Immature natural killer cell (primary cell): ENCODE results near the gene OSTF1. TPM values are rescaled to one million over a fixed set of nuclear protein-coding genes. Genes with fewer than 3 reads are reported as not detected.
A peak's percentile ranks its signal among the peaks of the same experiment; 100 is the strongest.

Experiments
- DNase-seq, 3 donors: peaks; one replicate each; pipeline ENCODE4 v3.0.0; 2022; ENCODE audit warnings: mixed read lengths in 1 of 3
- H3K27ac Mint-ChIP-seq, 6 donors: one replicate each; pipeline ENCODE4 v1.8.0; 2020; ENCODE audit warnings: mixed read lengths in 6 of 6, mild to moderate bottlenecking in 5 of 6, inconsistent platforms in 4 of 6, moderate library complexity in 3 of 6
- H3K27me3 Mint-ChIP-seq, 3 donors: one replicate each; pipeline ENCODE4 v1.8.0; 2020 to 2021; ENCODE audit warnings: low read depth in 3 of 3, mild to moderate bottlenecking in 3 of 3, mixed read lengths in 3 of 3, moderate library complexity in 3 of 3, inconsistent platforms in 1 of 3
- H3K36me3 Mint-ChIP-seq, 3 donors: one replicate each; pipeline ENCODE4 v1.8.0; 2020; ENCODE audit warnings: mixed read lengths in 3 of 3, inconsistent platforms in 2 of 3, mild to moderate bottlenecking in 2 of 3
- H3K4me1 Mint-ChIP-seq, 2 donors: one replicate each; pipeline ENCODE4 v1.8.0; 2020; ENCODE audit warnings: inconsistent platforms in 2 of 2, mild to moderate bottlenecking in 2 of 2, mixed read lengths in 2 of 2, moderate library complexity in 1 of 2
- H3K4me3 Mint-ChIP-seq, 5 donors: one replicate each; pipeline ENCODE4 v1.8.0; 2020; ENCODE audit warnings: mild to moderate bottlenecking in 5 of 5, mixed read lengths in 5 of 5, inconsistent platforms in 3 of 5, moderate library complexity in 3 of 5
- H3K9me3 Mint-ChIP-seq, 6 donors: one replicate each; pipeline ENCODE4 v1.8.0; 2020; ENCODE audit warnings: mild to moderate bottlenecking in 6 of 6, mixed read lengths in 6 of 6, inconsistent platforms in 4 of 6, moderate library complexity in 3 of 6
- polyA plus RNA-seq, 3 donors: library from polyadenylated mRNA; unstranded; fragments of 300-500 nt; fragmentation: Illumina TruSeq; gene quantifications; one replicate each; pipeline ENCODE4 v1.2.3, GENCODE V29; 2021

Gene OSTF1
- polyA plus RNA-seq, 3 donors from 2014 or later, result 352 to 383 (median 365) TPM

DNA sequence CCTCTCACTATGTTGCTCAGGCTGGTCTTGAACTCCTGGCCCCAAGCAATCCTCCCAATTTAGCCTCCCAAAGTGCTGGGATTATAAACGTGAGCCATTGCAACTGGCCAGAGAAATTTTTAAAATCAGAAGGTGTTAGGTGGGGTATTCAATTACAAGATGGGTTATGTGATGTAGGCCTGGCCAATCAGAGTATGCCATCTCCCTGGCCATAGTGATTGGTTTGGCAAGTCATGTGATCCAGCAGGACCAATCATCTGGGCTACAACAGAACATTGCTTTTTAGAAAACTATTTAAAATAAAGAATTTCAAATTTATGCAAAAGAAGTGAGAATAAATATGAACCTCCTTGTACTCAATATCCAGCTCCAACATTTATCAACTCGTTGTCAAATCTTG, 22.8 kb upstream of the OSTF1 start:
- H3K4me1 Mint-ChIP-seq, result no peaks in the 10 kb centered on the region
- H3K4me3 Mint-ChIP-seq, result no peak overlapping the region
- H3K9me3 Mint-ChIP-seq, result no peaks in the 10 kb centered on the region
- no peak for DNase-seq
- H3K36me3 Mint-ChIP-seq, result peaks cover 22 to 61% (median 23%) of the 10 kb centered on the region in 3 donors
- H3K27ac Mint-ChIP-seq, result no peak overlapping the region
- H3K27me3 Mint-ChIP-seq, result no peaks in the 10 kb centered on the region

GRCh38 chr9:75067894-75068293, 20.4 kb upstream of the OSTF1 start:
- DNase-seq, result no peak
- Mint-ChIP-seq H3K9me3 (no peaks in the 10 kb centered on the region), H3K4me1 (peaks cover 0 to 5% of the 10 kb centered on the region in 2 donors), H3K27me3 (no peaks in the 10 kb centered on the region), H3K27ac (peak overlapping the region in 2 of 6 donors; percentile 12 to 46), H3K36me3 (peaks cover 31 to 61% (median 35%) of the 10 kb centered on the region in 3 donors), H3K4me3 (no peak overlapping the region)

DNA sequence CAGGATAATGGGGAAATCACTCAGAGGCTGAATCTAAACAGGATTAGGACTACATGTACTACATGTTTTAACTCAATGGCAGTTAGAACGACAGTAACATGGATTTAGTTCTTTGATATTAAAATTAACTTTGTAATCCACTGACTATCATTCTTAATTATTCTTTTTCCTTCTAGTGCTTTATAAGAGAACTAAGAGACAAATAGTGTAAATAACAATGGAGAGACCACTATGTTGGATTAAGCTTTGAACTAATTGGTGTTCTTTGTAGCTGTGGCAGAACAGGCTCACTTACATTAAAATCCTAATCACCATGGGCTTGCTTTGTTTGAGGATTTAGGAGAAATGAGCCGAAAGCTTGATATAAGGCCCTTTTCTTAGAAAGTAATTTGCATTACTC, 19.1 kb upstream of the OSTF1 start:
- peaks cover 0 to 5% of the 10 kb centered on the region in 2 donors for H3K4me1 Mint-ChIP-seq
- peak overlapping the region in 1 of 6 donors; percentile 15 for H3K27ac Mint-ChIP-seq
- no peaks in the 10 kb centered on the region for H3K9me3 Mint-ChIP-seq
- no peak for DNase-seq
- H3K27me3 Mint-ChIP-seq, result no peaks in the 10 kb centered on the region
- H3K36me3 Mint-ChIP-seq, result peaks cover 29 to 51% (median 37%) of the 10 kb centered on the region in 3 donors
- H3K4me3 Mint-ChIP-seq, result no peak overlapping the region

GRCh38 chr9:75071530-75072122, 16.7 kb upstream of the OSTF1 start:
- Mint-ChIP-seq H3K4me3 (no peak overlapping the region), H3K27me3 (no peaks in the 10 kb centered on the region), H3K4me1 (peaks cover 0 to 5% of the 10 kb centered on the region in 2 donors), H3K9me3 (no peaks in the 10 kb centered on the region), H3K36me3 (peaks cover 23 to 46% (median 32%) of the 10 kb centered on the region in 3 donors), H3K27ac (peak overlapping the region in 4 of 6 donors; percentile 20 to 59 (median 42))
- no peak for DNase-seq

GRCh38 chr9:75072895-75073294, 15.4 kb upstream of the OSTF1 start:
- DNase-seq, result no peak
- Mint-ChIP-seq H3K36me3 (peaks cover 13 to 40% (median 22%) of the 10 kb centered on the region in 3 donors), H3K27me3 (no peaks in the 10 kb centered on the region), H3K4me1 (peaks cover 6 to 7% of the 10 kb centered on the region in 2 donors), H3K4me3 (no peak overlapping the region), H3K27ac (no peak overlapping the region), H3K9me3 (no peaks in the 10 kb centered on the region)

DNA sequence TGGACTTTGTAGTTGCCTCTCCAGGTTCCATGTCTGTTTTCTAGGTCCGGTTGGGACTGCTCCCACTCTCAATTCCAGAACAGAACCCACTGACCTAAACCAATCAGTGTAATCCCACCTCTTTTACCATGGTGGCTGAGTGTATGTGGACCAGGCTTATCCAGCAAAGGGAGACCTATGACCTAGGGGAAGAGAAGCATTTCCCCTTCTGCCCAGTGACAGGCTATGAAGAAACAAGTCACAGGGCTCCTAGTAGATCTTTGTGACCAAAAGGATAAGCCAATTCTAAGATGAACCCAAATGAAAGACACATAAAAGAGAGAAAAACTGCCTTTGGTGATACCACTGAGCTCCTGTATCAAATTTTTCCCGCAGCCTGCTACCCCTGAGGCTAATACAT, 6.7 kb upstream of the OSTF1 start:
- H3K27me3 Mint-ChIP-seq, result peaks cover 0 to 4% (median 2%) of the 10 kb centered on the region in 3 donors
- no peak overlapping the region for H3K4me3 Mint-ChIP-seq
- peak overlapping the region in 1 of 6 donors; percentile 3 for H3K27ac Mint-ChIP-seq
- no peaks in the 10 kb centered on the region for H3K9me3 Mint-ChIP-seq
- H3K4me1 Mint-ChIP-seq, result peaks cover 27 to 37% of the 10 kb centered on the region in 2 donors
- peaks cover 12 to 36% (median 14%) of the 10 kb centered on the region in 3 donors for H3K36me3 Mint-ChIP-seq
- no peak for DNase-seq

GRCh38 chr9:75083188-75083970, 4.9 kb upstream of the OSTF1 start:
- Mint-ChIP-seq H3K36me3 (peaks cover 12 to 33% (median 14%) of the 10 kb centered on the region in 3 donors), H3K4me1 (peaks cover 31 to 39% of the 10 kb centered on the region in 2 donors), H3K9me3 (no peaks in the 10 kb centered on the region), H3K27ac (peak overlapping the region; percentile 68 to 90 (median 84)), H3K4me3 (peak overlapping the region in 4 of 5 donors; percentile 24 to 57 (median 44)), H3K27me3 (peaks cover 5 to 18% (median 10%) of the 10 kb centered on the region in 3 donors)
- peak in 2 of 3 donors; percentile 47 to 76 for DNase-seq

- Mint-ChIP-seq H3K36me3 (peaks cover 11 to 28% (median 13%) of the 10 kb centered on the region in 3 donors), H3K27ac (peak overlapping the region in 3 of 6 donors; percentile 20 to 82 (median 79)), H3K4me1 (peaks cover 34 to 44% of the 10 kb centered on the region in 2 donors), H3K27me3 (peaks cover 7 to 19% (median 14%) of the 10 kb centered on the region in 3 donors), H3K9me3 (no peaks in the 10 kb centered on the region), H3K4me3 (no peak overlapping the region)
- DNase-seq, result no peak
These were observed 4.1 kb upstream of the OSTF1 start for GRCh38 chr9:75084081-75084672.

- DNase-seq, result no peak
- H3K4me1 Mint-ChIP-seq, result peaks cover 49 to 58% of the 10 kb centered on the region in 2 donors
- peaks cover 6 to 18% (median 9%) of the 10 kb centered on the region in 3 donors for H3K36me3 Mint-ChIP-seq
- H3K27me3 Mint-ChIP-seq, result peaks cover 7 to 24% (median 17%) of the 10 kb centered on the region in 3 donors
- peak overlapping the region; percentile 19 to 90 (median 74) for H3K4me3 Mint-ChIP-seq
- peak overlapping the region; percentile 79 to 88 (median 83) for H3K27ac Mint-ChIP-seq
- H3K9me3 Mint-ChIP-seq, result no peaks in the 10 kb centered on the region
These were observed 2.7 kb upstream of the OSTF1 start for GRCh38 chr9:75085640-75086039.

DNA sequence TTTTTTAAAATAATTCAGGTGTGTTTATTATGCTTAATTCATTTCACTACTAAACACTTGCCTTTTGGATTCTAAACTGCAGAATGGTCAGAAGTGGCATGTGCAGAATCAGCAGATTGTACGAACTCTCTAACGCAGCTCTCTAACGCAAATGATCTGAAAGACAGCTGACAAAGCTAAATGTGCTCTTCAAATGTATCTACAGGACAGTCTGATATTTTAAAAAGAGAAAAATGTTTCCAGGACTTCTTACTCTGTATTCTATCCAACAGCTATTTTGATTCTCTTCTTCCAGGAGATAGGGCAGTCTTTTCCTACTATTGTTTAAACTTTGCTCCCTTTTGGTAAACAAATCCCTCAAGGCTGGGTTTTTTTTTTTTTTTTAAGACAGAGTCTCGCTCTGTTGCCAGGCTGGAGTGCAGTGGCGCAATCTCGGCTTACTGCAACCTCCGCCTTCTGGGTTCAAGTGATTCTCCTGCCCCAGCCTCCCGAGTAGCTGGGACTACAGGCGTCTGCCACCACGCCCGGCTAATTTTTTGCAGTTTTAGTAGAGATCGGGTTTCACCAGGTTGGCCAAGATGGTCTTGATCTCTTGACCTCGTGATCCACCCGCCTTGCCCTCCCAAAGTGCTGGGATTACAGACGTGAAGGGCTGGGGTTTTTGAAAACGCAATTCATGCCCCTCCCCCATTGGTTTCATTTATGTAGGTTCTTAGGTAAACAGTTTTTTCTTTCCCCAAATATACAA, 1.6 kb upstream of the OSTF1 start:
- H3K27me3 Mint-ChIP-seq, result peaks cover 5 to 23% (median 19%) of the 10 kb centered on the region in 3 donors
- H3K4me3 Mint-ChIP-seq, result peak overlapping the region; percentile 87 to 97 (median 95)
- H3K9me3 Mint-ChIP-seq, result no peaks in the 10 kb centered on the region
- H3K27ac Mint-ChIP-seq, result peak overlapping the region; percentile 86 to 98 (median 96)
- peaks cover 3 to 7% (median 7%) of the 10 kb centered on the region in 3 donors for H3K36me3 Mint-ChIP-seq
- H3K4me1 Mint-ChIP-seq, result peaks cover 60 to 69% of the 10 kb centered on the region in 2 donors
- DNase-seq, result no peak

GRCh38 chr9:75087289-75087823, 958 bp upstream of the OSTF1 start:
- H3K4me3 Mint-ChIP-seq, result peak overlapping the region; percentile 87 to 97 (median 95)
- DNase-seq, result peak; percentile 76 to 79 (median 76)
- peaks cover 66 to 75% of the 10 kb centered on the region in 2 donors for H3K4me1 Mint-ChIP-seq
- H3K27ac Mint-ChIP-seq, result peak overlapping the region; percentile 86 to 98 (median 96)
- H3K27me3 Mint-ChIP-seq, result peaks cover 5 to 23% (median 19%) of the 10 kb centered on the region in 3 donors
- no peaks in the 10 kb centered on the region for H3K9me3 Mint-ChIP-seq
- peaks cover 3 to 4% (median 3%) of the 10 kb centered on the region in 3 donors for H3K36me3 Mint-ChIP-seq

GRCh38 chr9:75088646-75089372, 495 bp downstream of the OSTF1 start:
- Mint-ChIP-seq H3K27ac (peak overlapping the region; percentile 86 to 99 (median 96)), H3K4me3 (peak overlapping the region; percentile 93 to 100 (median 97)), H3K27me3 (peaks cover 5 to 23% (median 19%) of the 10 kb centered on the region in 3 donors), H3K9me3 (no peaks in the 10 kb centered on the region), H3K36me3 (no peaks in the 10 kb centered on the region), H3K4me1 (peaks cover 70 to 79% of the 10 kb centered on the region in 2 donors)
- no peak for DNase-seq
